A549 (cell line): ENCODE data around the gene NEK9. TPM values are rescaled to one million over a fixed set of nuclear protein-coding genes. Genes with fewer than 3 reads are reported as not detected.

Experiments used
- ATAC-seq, 2 experiments: fragments of 200-7000 bp in 1 of 2; fragments of >200 bp in 1 of 2; cut with Nextera tagmentation in 1 of 2; cut with Tn5 transposase in 1 of 2; 3 replicates each; pipeline versions ENCODE4 v1.8.0 to v1.9.1; 2018 to 2020; ENCODE audit warnings: mild to moderate bottlenecking in 1 of 2, moderate library complexity in 1 of 2
- CTCF ChIA-PET: fragments of 300-600 bp; sonication (Branson Sonifier 250); formaldehyde crosslinking; extraction: SDS; loops from one replicate; lab custom pipeline; 2021; ENCODE audit warnings: antibody characterized with exemption, inconsistent platforms; lab: Yijun Ruan, JAX
- POLR2A ChIA-PET: fragments of 350-600 bp; formaldehyde crosslinking; extraction: SDS; loops from one replicate; lab custom pipeline; 2021; ENCODE audit warnings: antibody characterized with exemption, inconsistent platforms; lab: Yijun Ruan, JAX
- DNase-seq, 2 experiments: peaks; one replicate each; pipeline versions ENCODE4 v3.0.0 to v3.0.0-alpha.2; 2011 to 2016; ENCODE audit warnings: low read depth in 1 of 2, low spot score in 1 of 2
- FAIRE-seq: peaks from 2 replicates; lab custom pipeline; 2011; peaks lifted over from hg19 to GRCh38; lab: Jason Lieb, UNC
- H3K27ac ChIP-seq, 2 experiments: fragments of >200 bp; sonication (Bioruptor Twin); formaldehyde crosslinking; 3 replicates each; pipeline ENCODE4 v1.5.1; 2016 to 2017
- H3K4me1 ChIP-seq: fragments of >200 bp; sonication (Bioruptor Twin); formaldehyde crosslinking; 3 replicates; pipeline ENCODE4 v1.6.1; 2016
- H3K4me2 ChIP-seq: fragments of >200 bp; sonication (Bioruptor Twin); formaldehyde crosslinking; 3 replicates; pipeline ENCODE4 v1.6.1; 2016
- H3K4me3 ChIP-seq: fragments of >200 bp; sonication (Bioruptor Twin); formaldehyde crosslinking; 3 replicates; pipeline ENCODE4 v1.5.1; 2016
- H3K9me3 ChIP-seq: fragments of >200 bp; sonication (Bioruptor Twin); formaldehyde crosslinking; 3 replicates; pipeline ENCODE4 v1.6.1; 2016
- ELK1 ChIP-seq: fragments of 150-350 bp; IDR thresholded peaks from 2 replicates; pipeline ENCODE4 v1.6.1; 2014; ENCODE audit warnings: low read depth, mild to moderate bottlenecking, low read length
- FOSB ChIP-seq: fragments of 250-450 bp; sonication (Bioruptor Pico); IDR thresholded peaks from 2 replicates; pipeline ENCODE4 v1.5.0; 2020; ENCODE audit warnings: mild to moderate bottlenecking, moderate library complexity
- FOXS1 ChIP-seq: fragments of 250-450 bp; sonication (Bioruptor Pico); IDR thresholded peaks from 2 replicates; pipeline ENCODE4 v1.5.0; 2020; ENCODE audit warnings: mild to moderate bottlenecking, moderate library complexity
- GATA3 ChIP-seq: IDR thresholded peaks from 2 replicates; pipeline ENCODE4 v1.6.1; 2012; ENCODE audit warnings: borderline replicate concordance
- HOXB13 ChIP-seq: fragments of 250-450 bp; sonication (Bioruptor Pico); IDR thresholded peaks from 2 replicates; pipeline ENCODE4 v1.5.0; 2020; ENCODE audit warnings: low read depth, mild to moderate bottlenecking, moderate library complexity
- JUN ChIP-seq, 2 experiments: fragments of >200 bp; sonication (Bioruptor Twin); formaldehyde crosslinking; IDR thresholded peaks; 2 replicates in 1 of 2; 3 replicates in 1 of 2; pipeline ENCODE4 v1.6.1; 2016 to 2017
- JUNB ChIP-seq: fragments of >200 bp; sonication (Bioruptor Twin); formaldehyde crosslinking; IDR thresholded peaks from 2 replicates; pipeline ENCODE4 v1.6.1; 2016
- KDM1A ChIP-seq: fragments of 200-600 bp; sonication (generic); IDR thresholded peaks from 2 replicates; pipeline ENCODE4 v1.6.1; 2016; ENCODE audit warnings: low read depth, mild to moderate bottlenecking
- MAFK ChIP-seq: fragments of 450-650 bp; IDR thresholded peaks from 2 replicates; pipeline ENCODE4 v1.6.1; 2014; ENCODE audit not compliant: partially characterized antibody
- MAX ChIP-seq: IDR thresholded peaks from 2 replicates; pipeline ENCODE4 v1.6.1; 2012
- NR3C1 ChIP-seq: fragments of >200 bp; sonication (Bioruptor Twin); formaldehyde crosslinking; IDR thresholded peaks from 3 replicates; pipeline ENCODE4 v1.6.1; 2017
- PBX3 ChIP-seq: IDR thresholded peaks from 2 replicates; pipeline ENCODE4 v1.6.1; 2012
- POLR2A ChIP-seq: IDR thresholded peaks from 2 replicates; pipeline ENCODE4 v1.6.1; 2012; ENCODE audit warnings: mild to moderate bottlenecking, low read length
- POLR2AphosphoS2 ChIP-seq: conservative IDR thresholded peaks from 2 replicates; pipeline ENCODE4 v1.6.1; 2012; ENCODE audit warnings: low read length, improper control_type of control experiment, inconsistent platforms
- RARB ChIP-seq: fragments of 250-450 bp; sonication (Bioruptor Pico); IDR thresholded peaks from 2 replicates; pipeline ENCODE4 v1.8.0; 2021; ENCODE audit warnings: mild to moderate bottlenecking, moderate library complexity
- RNF2 ChIP-seq: fragments of 200-600 bp; sonication (generic); IDR thresholded peaks from 2 replicates; pipeline ENCODE4 v1.6.1; 2016; ENCODE audit warnings: low read depth, mild to moderate bottlenecking, antibody characterized with exemption, moderate library complexity, borderline replicate concordance
- SMC3 ChIP-seq: fragments of >200 bp; sonication (Bioruptor Twin); formaldehyde crosslinking; IDR thresholded peaks from 3 replicates; pipeline ENCODE4 v1.6.1; 2018; ENCODE audit warnings: inconsistent platforms
- SREBF2 ChIP-seq: fragments of 450-650 bp; IDR thresholded peaks from 2 replicates; pipeline ENCODE4 v1.6.1; 2014; ENCODE audit warnings: mild to moderate bottlenecking, moderate library complexity
- TFCP2L1 ChIP-seq: fragments of 250-450 bp; sonication (Bioruptor Pico); IDR thresholded peaks from 2 replicates; pipeline ENCODE4 v1.5.0; 2021; ENCODE audit warnings: mild to moderate bottlenecking
- ZC3H11A ChIP-seq: fragments of 450-650 bp; IDR thresholded peaks from 2 replicates; pipeline ENCODE4 v1.6.1; 2014; ENCODE audit warnings: antibody characterized with exemption, mild to moderate bottlenecking
- WGBS: methylation state at CpG from one replicate; pipeline ENCODE4 v1.1.6; 2017; ENCODE audit errors: missing lambda C conversion rate; 5-methylcytosine and 5-hydroxymethylcytosine counted together
- polyA plus RNA-seq, 4 experiments: library from polyadenylated mRNA; depleted of rRNA in 3 of 4; stranded (reverse); fragments of >200 nt; fragmentation: RNase III in 1 of 4; extraction: RNeasy Plus Mini Kit Qiagen cat#74134 plus additional on column Dnase treatment in 1 of 4; gene quantifications; 2 replicates in 3 of 4; 3 replicates in 1 of 4; pipeline ENCODE4 v1.2.3, GENCODE V29; 2011 to 2017

Gene NEK9
- polyA plus RNA-seq, 2 of the 4 experiments (the other 2 are of a cell fraction), result 49.4 to 75.9 TPM

GRCh38 chr14:75046899-75047298 is 79.9 kb downstream of the NEK9 start:
- peak overlapping the region; percentile 19; the same call in 2 of the 3 replicates for H3K4me2 ChIP-seq
- H3K9me3 ChIP-seq, result no peaks in the 10 kb centered on the region
- no peak overlapping the region for H3K27ac ChIP-seq
- ChIA-PET CTCF (interaction anchor here (1.4 to 1.6 kb wide), 2 partner anchors 11 to 102 kb away, joined by 3 to 6 read pairs; no protein-coding TSS in a partner anchor), POLR2A (no interaction called here)
- FAIRE-seq (no peak), DNase-seq (no peak), ATAC-seq (no peak)
- no peak overlapping the region for H3K4me3 ChIP-seq
- H3K4me1 ChIP-seq, result peaks cover 42% of the 10 kb centered on the region
- 57% methylated on average over 3 of the region's 3 CpGs for WGBS
- TF ChIP-seq RARB (CRISPR knock-in tag) (no peak), ZC3H11A (no peak), POLR2AphosphoS2 (no peak), JUNB (no peak), NR3C1 (no peak), ELK1 (no peak), POLR2A (no peak), GATA3 (no peak), MAX (no peak), HOXB13 (no peak), RNF2 (no peak), JUN (IDR thresholded peaks at IDR 0.05) (no peak), PBX3 (no peak), KDM1A (no peak), TFCP2L1 (CRISPR knock-in tag) (no peak), FOSB (no peak), SMC3 (no peak)

GRCh38 chr14:75046275-75046674 is 80.6 kb downstream of the NEK9 start:
- ATAC-seq, result no peak
- peaks cover 48% of the 10 kb centered on the region for H3K4me1 ChIP-seq
- H3K4me2 ChIP-seq, result 0 out of 3 replicates have a peak overlapping the region, but pooled peaks have one; percentile 19
- H3K27ac ChIP-seq, result no peak overlapping the region
- H3K9me3 ChIP-seq, result no peaks in the 10 kb centered on the region
- POLR2A ChIA-PET, result no interaction called here
- no peak overlapping the region for H3K4me3 ChIP-seq
- CTCF ChIA-PET, result interaction anchor here (1.4 to 1.6 kb wide), 2 partner anchors 10 to 101 kb away, joined by 3 to 6 read pairs; no protein-coding TSS in a partner anchor
- FAIRE-seq, result no peak
- DNase-seq, result no peak
- peak; percentile 64 for TF ChIP-seq MAFK
- TF ChIP-seq NR3C1, result no peak
- 93% methylated on average over 5 of the region's 5 CpGs for WGBS

DNA sequence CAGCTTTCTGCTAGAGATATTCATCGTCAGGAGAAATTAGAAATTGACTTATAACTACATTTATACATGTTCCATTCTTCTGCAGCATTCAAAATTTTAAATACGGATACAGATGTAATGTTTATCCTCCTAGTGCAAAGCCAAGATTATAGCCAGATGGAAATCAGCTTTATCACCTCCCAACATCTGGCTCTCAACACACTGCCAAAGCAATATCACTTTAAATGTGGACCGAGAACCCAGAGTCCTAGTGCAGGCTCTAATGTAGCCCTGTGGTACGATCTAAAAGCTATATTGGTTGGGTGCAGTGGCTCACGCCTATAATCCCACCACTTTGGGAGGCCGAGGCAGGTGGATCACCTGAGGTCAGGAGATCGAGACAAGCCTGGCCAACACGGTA is 82.1 kb downstream of the NEK9 start:
- ChIA-PET CTCF (interaction anchor here (0.9 to 2.5 kb wide), 4 partner anchors 44 to 139 kb away, joined by 3 to 8 read pairs (median 6); no protein-coding TSS in a partner anchor), POLR2A (interaction anchor here (0.7 kb wide), 1 partner anchor 36 kb away, joined by 4 read pairs; no protein-coding TSS in a partner anchor)
- Histone ChIP-seq H3K27ac (peak overlapping the region; percentile 7 to 52; a peak in 3 of 6 replicates), H3K4me3 (no peak overlapping the region), H3K9me3 (no peaks in the 10 kb centered on the region), H3K4me2 (peak overlapping the region; percentile 32; the same call in 2 of the 3 replicates), H3K4me1 (peaks cover 55% of the 10 kb centered on the region)
- ATAC-seq (no peak), DNase-seq (no peak), FAIRE-seq (no peak)
- WGBS, result 82% methylated on average over 8 of the region's 8 CpGs
- TF ChIP-seq JUN (IDR thresholded peaks at IDR 0.05) (no peak), FOXS1 (CRISPR knock-in tag) (no peak), SREBF2 (no peak), TFCP2L1 (CRISPR knock-in tag) (no peak), FOSB (no peak), SMC3 (no peak), RARB (CRISPR knock-in tag) (no peak)
